Gastrocnemius medialis (tissue), 4 donors: Measurements from ENCODE around the gene OR10A3.

Experiments
- POLR2A ChIP-seq, 2 donors: fragments of 450-650 bp; IDR thresholded peaks; one replicate each; pipeline ENCODE4 v1.6.1; 2017; ENCODE audit warnings: antibody characterized with exemption in 2 of 2, mild to moderate bottlenecking in 2 of 2, moderate library complexity in 2 of 2
- TF ChIP-seq, protein P1 (sequence below), 5 experiments: fragments of 450-650 bp in 3 of 5; fragments of 200-600 bp in 2 of 5; sonication (generic) in 2 of 5; IDR thresholded peaks in 4 of 5; conservative IDR thresholded peaks in 1 of 5; 1 replicate in 4 of 5; 2 replicates in 1 of 5; pipeline ENCODE4 v1.5.1; 2016 to 2019; ENCODE audit warnings: antibody characterized with exemption in 5 of 5, mild to moderate bottlenecking in 3 of 5, moderate library complexity in 3 of 5

- no peak for TF ChIP-seq POLR2A (IDR thresholded peaks at IDR 0.05)
- TF ChIP-seq, protein P1, sequence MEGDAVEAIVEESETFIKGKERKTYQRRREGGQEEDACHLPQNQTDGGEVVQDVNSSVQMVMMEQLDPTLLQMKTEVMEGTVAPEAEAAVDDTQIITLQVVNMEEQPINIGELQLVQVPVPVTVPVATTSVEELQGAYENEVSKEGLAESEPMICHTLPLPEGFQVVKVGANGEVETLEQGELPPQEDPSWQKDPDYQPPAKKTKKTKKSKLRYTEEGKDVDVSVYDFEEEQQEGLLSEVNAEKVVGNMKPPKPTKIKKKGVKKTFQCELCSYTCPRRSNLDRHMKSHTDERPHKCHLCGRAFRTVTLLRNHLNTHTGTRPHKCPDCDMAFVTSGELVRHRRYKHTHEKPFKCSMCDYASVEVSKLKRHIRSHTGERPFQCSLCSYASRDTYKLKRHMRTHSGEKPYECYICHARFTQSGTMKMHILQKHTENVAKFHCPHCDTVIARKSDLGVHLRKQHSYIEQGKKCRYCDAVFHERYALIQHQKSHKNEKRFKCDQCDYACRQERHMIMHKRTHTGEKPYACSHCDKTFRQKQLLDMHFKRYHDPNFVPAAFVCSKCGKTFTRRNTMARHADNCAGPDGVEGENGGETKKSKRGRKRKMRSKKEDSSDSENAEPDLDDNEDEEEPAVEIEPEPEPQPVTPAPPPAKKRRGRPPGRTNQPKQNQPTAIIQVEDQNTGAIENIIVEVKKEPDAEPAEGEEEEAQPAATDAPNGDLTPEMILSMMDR (IDR thresholded peaks at IDR 0.05 in 4 of 5, conservative IDR thresholded peaks at IDR 0.05 in 1 of 5) = no peak
These were observed 31.8 kb downstream of the OR10A3 start for GRCh38 chr11:7909585-7910285.
